GM12801 (cell line): ENCODE measurements around the gene ESYT3.

Experiments
- CTCF ChIP-seq: IDR thresholded peaks from one replicate; pipeline ENCODE4 v1.5.1; 2011; ENCODE audit warnings: control low read depth; ENCODE audit not compliant: insufficient read length; ENCODE audit errors: extremely low read depth

ESYT3 gene

DNA sequence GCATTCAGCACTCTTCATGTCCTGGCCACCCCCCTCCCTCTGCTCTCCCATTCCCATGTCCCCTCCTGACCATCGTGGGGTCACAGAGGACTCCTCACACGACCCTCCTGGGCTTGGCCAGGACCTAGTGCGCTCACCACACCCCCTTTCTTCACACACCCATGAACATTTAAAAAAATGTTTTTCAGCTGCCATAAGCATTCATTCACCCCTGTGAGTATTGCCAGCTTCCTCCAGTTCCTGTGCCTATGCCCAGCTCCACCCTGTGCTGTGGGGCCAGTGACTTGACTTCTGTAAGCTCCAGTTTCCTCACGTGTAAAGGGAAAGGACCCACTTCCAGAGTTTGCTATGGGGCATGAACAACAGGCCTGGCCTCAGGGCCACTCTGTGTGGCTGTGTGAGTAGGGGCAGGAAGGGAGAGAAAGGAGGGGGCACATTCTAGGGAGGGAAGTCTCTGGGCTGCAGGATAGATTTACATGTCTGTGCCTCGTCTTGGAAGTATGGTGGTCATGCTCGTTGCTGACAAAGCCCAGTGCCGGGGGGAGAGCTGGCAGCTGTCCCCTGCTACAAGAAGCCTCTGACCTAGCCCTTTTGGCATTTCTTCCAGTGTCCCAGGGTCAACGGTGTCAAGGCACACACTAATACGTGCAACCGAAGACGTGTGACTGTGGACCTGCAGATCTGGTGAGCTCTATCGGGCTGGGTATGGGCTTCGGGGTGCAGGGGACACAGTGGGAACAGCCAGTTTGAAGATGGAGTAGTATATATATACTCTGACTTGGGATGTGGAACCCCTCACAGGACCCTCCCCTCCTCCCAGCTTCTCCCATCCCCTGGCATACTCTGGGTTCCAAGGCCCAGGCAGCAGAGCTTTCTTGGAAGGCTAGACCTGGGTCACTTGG, 22.8 kb downstream of the ESYT3 start:
- TF ChIP-seq CTCF: no peak

DNA sequence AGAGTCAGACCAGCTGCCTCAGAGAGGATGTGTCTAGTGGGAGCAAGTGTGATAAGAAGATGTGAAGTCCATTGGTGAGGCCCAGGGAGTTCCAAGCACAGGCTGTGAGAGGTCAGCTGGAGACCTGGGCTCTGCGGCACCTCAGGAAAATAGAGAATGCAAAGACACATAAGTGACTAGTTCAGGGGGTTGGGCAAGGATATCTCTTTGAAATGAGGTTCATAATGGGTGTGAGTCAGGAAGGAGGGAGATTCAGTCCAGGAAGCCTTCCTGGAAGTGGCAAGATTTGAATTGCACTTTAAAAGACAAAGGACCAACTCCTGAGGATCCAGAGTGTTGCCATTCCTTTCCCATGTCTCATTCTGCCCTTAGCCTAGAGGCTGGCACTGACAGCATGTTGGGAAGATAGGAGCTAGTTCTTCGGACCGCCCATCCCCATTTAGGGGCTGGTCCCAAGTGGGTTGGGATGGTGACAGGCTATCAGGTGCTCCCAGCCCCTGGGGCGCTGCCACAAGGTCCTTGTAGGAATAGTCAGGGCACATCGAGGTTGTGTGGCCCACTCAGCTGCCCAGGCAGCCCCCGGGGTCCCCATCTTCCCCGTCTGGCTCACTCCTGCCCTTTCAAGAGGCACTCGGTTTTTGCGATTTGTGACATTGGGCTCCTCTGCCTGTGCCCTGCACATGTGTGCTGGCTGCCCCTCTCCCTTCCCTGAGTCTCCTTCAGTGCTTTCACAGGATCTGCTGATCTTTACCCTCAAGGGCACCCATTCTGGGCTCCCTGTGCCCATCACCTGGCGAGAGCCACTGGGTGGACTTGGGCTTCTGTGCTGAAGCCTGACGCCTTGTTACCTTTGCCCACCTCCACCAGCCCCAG, 23.7 kb downstream of the ESYT3 start:
- no peak for TF ChIP-seq CTCF

- TF ChIP-seq CTCF: no peak
These were observed 24.5 kb downstream of the ESYT3 start for GRCh38 chr3:138458774-138459499.

DNA sequence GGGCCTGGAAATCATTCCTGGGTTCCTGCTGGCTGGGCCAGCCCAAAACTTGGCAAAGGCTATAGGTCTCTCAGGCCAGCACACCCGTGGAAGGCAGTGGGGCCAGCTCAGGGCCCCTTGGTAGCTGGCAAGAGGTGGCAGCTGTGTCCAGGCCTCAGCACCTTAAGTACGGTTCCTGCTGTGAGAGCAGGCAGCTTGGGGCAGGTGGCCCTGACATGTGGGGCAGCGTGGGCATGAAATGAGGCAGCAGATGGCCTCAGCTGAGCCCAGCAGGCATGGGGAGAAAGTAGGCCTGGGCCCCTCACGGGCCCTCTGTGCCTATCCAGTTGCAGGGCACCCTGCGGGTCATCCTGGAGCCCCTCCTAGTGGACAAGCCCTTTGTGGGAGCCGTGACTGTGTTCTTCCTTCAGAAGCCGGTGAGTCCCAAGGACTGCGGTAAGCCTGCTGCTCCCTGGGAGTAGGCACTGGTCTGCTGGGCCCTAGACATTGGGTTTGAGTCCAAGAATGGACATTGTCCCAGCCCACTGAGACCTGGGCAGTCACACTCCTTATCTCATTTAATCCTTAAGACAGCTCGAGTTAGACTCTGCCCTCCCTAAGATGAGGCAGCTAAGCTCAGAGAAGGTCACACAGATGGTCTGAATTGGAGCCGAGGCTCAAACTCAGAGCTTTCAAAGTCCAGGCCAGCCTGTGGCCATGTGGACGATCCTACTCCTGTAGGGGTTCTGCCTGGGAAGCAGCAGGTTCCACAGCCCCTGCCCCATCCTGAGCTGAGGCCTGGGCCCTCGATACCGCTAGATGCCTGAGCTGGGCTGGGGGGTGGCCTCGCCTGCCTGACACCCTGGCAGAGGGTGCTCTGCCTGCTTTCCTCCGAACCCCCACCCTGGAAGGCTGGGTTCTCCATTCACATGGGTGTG, 25.5 kb downstream of the ESYT3 start:
- TF ChIP-seq CTCF: no peak

DNA sequence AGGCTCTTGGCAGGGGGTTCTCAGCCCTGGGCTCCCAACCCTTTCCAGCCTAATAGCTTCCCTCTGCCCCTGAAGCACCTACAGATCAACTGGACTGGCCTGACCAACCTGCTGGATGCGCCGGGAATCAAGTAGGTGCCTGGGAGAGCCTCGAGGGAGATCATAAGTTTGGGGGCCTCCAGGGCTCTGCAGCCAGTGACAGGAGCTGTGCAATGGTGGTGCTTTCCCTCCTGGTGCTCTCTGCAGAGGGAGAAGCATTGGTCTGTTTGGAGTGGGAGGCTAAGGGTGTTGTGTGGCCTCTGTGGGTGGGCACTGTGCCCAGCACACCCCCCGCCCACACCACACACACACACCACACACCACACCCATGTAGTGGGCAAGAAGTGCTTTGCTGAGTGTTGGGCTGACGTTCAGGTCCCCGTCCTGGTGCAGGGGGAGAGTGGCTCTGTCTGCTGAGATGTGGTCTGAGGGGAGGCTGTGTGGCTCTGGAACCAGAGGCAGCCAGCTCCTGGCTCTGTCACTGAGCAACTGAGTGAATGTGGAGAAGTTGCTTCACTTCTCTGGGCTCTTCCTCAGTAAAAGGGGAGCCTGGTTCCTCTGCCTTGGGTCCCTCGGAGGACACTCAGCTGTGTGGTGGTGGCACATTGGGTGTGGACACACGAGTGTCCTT, 26.3 kb downstream of the ESYT3 start:
- TF ChIP-seq CTCF: no peak

DNA sequence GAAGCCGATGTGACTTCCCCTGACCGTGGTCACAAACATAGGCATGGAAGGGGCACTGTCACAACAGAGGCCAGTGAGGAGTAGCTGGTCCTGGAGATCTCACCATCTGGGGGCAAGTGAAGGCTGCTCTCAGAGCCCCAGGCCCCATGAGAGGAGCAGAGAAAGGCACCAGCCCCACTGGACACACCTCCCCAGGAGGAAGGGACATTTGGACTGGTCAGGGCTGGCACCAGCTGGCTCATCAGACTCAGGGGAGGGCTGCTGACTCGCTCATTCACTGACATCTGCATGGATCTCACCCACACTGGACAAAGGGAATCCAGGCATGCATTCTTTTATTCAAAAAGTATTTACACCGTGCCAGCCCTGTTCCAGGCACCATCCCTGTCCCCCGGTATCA, 26.8 kb downstream of the ESYT3 start:
- TF ChIP-seq CTCF: no peak
